ENCODE data around the gene GABRG3. TPM values are rescaled to one million over a fixed set of nuclear protein-coding genes. Genes with fewer than 3 reads are reported as not detected.
"Not testable (repeated sequence)": the region's sequence is repeated elsewhere in the genome, so short reads cannot be mapped to it uniquely, and the experiment has no call there.

Gene GABRG3
- total and polyA plus RNA-seq, 3 experiments from 2014 or later: not detected

- no peaks in the 10 kb centered on the region for H3K4me1 ChIP-seq (ENCODE audit: insufficient read depth, low read length)
- H3K4me3 Mint-ChIP-seq: no peak overlapping the region
- no peak for DNase-seq
Measured at GRCh38 chr15:27365456-27365855, 394.5 kb downstream of the GABRG3 start.

DNA sequence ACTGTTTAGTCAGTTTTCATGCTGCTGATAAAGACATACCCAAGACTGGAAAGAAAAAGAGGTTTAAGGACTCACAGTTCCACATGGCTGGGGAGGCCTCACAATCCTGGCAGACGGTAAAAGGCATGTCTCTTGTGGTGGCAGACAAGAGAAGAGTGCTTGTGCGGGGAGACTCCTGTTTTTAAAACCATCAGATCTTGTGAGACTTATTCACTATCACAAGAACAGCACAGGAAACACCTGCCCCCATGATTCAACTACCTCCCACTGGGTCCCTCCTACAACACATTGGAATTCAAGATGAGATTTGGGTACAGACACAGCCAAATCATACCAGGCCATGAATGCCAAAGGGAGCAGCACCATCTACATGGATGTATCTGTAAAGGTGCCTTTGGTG, 406.4 kb downstream of the GABRG3 start:
- H3K4me1 Mint-ChIP-seq; H3K36me3 ChIP-seq (ENCODE audit: insufficient read depth, low read length); H3K9me3 ChIP-seq (ENCODE audit: low read length); CTCF ChIA-PET; H3K27me3 Mint-ChIP-seq; H3K4me3 ChIP-seq (ENCODE audit: low read length); H3K27ac Mint-ChIP-seq; DNase-seq; H3K36me3 Mint-ChIP-seq; POLR2A ChIA-PET; H3K27me3 ChIP-seq (ENCODE audit: insufficient read depth, low read length, poor library complexity, severe bottlenecking); H3K4me3 Mint-ChIP-seq; H3K4me1 ChIP-seq (ENCODE audit: insufficient read depth, low read length); H3K27ac ChIP-seq (ENCODE audit: low read depth, low read length): not testable (repeated sequence)
- H3K9me3 Mint-ChIP-seq: peaks cover 3 to 28% (median 11%) of the 10 kb centered on the region in 5 donors

More at GRCh38 chr15:27365456-27365855, 394.5 kb downstream of the GABRG3 start:
- H3K4me1 Mint-ChIP-seq: no peaks in the 10 kb centered on the region
- H3K36me3 Mint-ChIP-seq: no peaks in the 10 kb centered on the region
- H3K27me3 Mint-ChIP-seq: no peaks in the 10 kb centered on the region
- peaks cover 4 to 24% (median 9%) of the 10 kb centered on the region in 5 donors for H3K9me3 Mint-ChIP-seq
- no peaks in the 10 kb centered on the region for H3K9me3 ChIP-seq (ENCODE audit: low read length)
- H3K27me3 ChIP-seq (ENCODE audit: insufficient read depth, low read length, poor library complexity, severe bottlenecking): no peaks in the 10 kb centered on the region
- CTCF ChIA-PET: no interaction called here
- H3K27ac Mint-ChIP-seq: no peak overlapping the region
- no peak overlapping the region for H3K27ac ChIP-seq (ENCODE audit: low read depth, low read length)
- no peaks in the 10 kb centered on the region for H3K36me3 ChIP-seq (ENCODE audit: insufficient read depth, low read length)
- no peak overlapping the region for H3K4me3 ChIP-seq (ENCODE audit: low read length)
- POLR2A ChIA-PET: no interaction called here

DNA sequence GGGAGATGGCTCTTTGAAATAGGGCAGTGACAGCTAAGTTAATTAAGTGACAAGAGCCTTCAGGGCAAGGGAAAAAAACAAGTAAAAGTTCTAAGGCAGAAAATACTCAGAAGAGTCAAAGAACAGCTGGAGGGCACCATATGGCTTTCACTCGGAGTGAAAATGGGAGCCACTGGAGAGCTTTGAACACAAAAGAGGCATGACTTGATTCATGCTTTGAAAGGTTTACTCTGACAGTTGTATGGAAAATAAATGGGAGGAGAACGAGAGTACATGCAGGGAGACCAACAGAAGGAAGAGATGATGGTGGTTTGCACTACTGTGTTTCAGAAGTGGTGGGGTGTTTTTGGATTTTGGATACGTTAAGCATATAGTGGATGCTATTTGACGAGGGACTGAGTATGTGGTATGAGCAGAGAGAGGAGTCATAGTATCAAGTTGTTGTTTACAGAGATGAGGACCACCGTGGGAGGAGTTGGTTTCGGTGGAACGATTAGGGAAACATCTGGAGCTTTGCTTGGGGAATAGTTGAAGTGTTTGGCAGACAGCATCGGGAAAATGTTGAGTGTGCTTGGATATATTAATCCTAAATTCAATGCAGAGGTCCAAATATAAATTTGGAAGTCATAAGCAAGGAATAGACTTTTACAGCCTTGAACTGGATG, 411.5 kb downstream of the GABRG3 start:
- H3K27ac ChIP-seq (ENCODE audit: low read depth, low read length): no peak overlapping the region
- CTCF ChIA-PET: no interaction called here
- Mint-ChIP-seq H3K9me3 (peaks cover 7 to 37% (median 11%) of the 10 kb centered on the region in 5 donors), H3K4me1 (no peaks in the 10 kb centered on the region), H3K36me3 (no peaks in the 10 kb centered on the region), H3K27ac (no peak overlapping the region), H3K4me3 (no peak overlapping the region), H3K27me3 (no peaks in the 10 kb centered on the region)
- POLR2A ChIA-PET: no interaction called here
- no peaks in the 10 kb centered on the region for H3K27me3 ChIP-seq (ENCODE audit: insufficient read depth, low read length, poor library complexity, severe bottlenecking)
- no peak for DNase-seq
- no peaks in the 10 kb centered on the region for H3K9me3 ChIP-seq (ENCODE audit: low read length)
- H3K4me1 ChIP-seq (ENCODE audit: insufficient read depth, low read length): no peaks in the 10 kb centered on the region
- no peaks in the 10 kb centered on the region for H3K36me3 ChIP-seq (ENCODE audit: insufficient read depth, low read length)
- no peak overlapping the region for H3K4me3 ChIP-seq (ENCODE audit: low read length)

DNA sequence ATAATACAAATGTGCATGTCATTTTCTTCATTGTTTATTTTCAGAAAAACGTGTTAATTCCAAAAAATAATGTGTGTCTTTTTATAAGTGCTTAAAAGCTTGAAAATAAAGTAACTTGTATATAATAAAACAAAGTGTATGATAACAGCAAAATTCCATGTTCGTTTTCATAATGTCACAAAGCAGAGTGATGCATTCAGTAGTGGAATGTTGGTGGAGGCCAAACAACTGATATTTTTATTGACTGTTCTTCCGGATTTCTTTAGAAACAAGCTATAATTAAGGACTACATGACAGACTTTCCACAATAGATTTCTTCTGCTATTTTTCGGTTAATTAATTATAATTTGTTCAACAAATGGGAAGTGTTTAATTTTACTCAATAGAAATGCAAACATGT, 412.7 kb downstream of the GABRG3 start:
- Mint-ChIP-seq H3K4me3 (no peak overlapping the region), H3K36me3 (no peaks in the 10 kb centered on the region), H3K27ac (no peak overlapping the region), H3K9me3 (peaks cover 9 to 37% (median 11%) of the 10 kb centered on the region in 5 donors), H3K27me3 (no peaks in the 10 kb centered on the region), H3K4me1 (no peaks in the 10 kb centered on the region)
- Histone ChIP-seq H3K27ac (ENCODE audit: low read depth, low read length) (no peak overlapping the region), H3K4me3 (ENCODE audit: low read length) (no peak overlapping the region), H3K36me3 (ENCODE audit: insufficient read depth, low read length) (no peaks in the 10 kb centered on the region), H3K9me3 (ENCODE audit: low read length) (no peaks in the 10 kb centered on the region), H3K27me3 (ENCODE audit: insufficient read depth, low read length, poor library complexity, severe bottlenecking) (no peaks in the 10 kb centered on the region), H3K4me1 (ENCODE audit: insufficient read depth, low read length) (no peaks in the 10 kb centered on the region)
- ChIA-PET POLR2A (no interaction called here), CTCF (no interaction called here)
- no peak for DNase-seq

GRCh38 chr15:27392163-27392562, 421.2 kb downstream of the GABRG3 start:
- no peaks in the 10 kb centered on the region for H3K27me3 ChIP-seq (ENCODE audit: insufficient read depth, low read length, poor library complexity, severe bottlenecking)
- no peak overlapping the region for H3K4me3 Mint-ChIP-seq
- no peak overlapping the region for H3K27ac Mint-ChIP-seq
- H3K27me3 Mint-ChIP-seq: no peaks in the 10 kb centered on the region
- DNase-seq: no peak
- H3K4me1 Mint-ChIP-seq: no peaks in the 10 kb centered on the region
- H3K4me3 ChIP-seq (ENCODE audit: low read length): no peak overlapping the region
- no peaks in the 10 kb centered on the region for H3K36me3 ChIP-seq (ENCODE audit: insufficient read depth, low read length)
- H3K9me3 ChIP-seq (ENCODE audit: low read length): no peaks in the 10 kb centered on the region
- no peak overlapping the region for H3K27ac ChIP-seq (ENCODE audit: low read depth, low read length)
- ChIA-PET POLR2A (no interaction called here), CTCF (no interaction called here)
- H3K4me1 ChIP-seq (ENCODE audit: insufficient read depth, low read length): no peaks in the 10 kb centered on the region
- H3K36me3 Mint-ChIP-seq: no peaks in the 10 kb centered on the region
- H3K9me3 Mint-ChIP-seq: peaks cover under 1 to 14% (median 7%) of the 10 kb centered on the region in 5 donors

- Histone ChIP-seq H3K4me3 (ENCODE audit: low read length) (no peak overlapping the region), H3K4me1 (ENCODE audit: insufficient read depth, low read length) (no peaks in the 10 kb centered on the region), H3K36me3 (ENCODE audit: insufficient read depth, low read length) (no peaks in the 10 kb centered on the region), H3K27ac (ENCODE audit: low read depth, low read length) (no peak overlapping the region), H3K27me3 (ENCODE audit: insufficient read depth, low read length, poor library complexity, severe bottlenecking) (no peaks in the 10 kb centered on the region), H3K9me3 (ENCODE audit: low read length) (no peaks in the 10 kb centered on the region)
- no peak overlapping the region for H3K27ac Mint-ChIP-seq
- H3K9me3 Mint-ChIP-seq: peaks cover 0 to 25% (median 13%) of the 10 kb centered on the region in 5 donors
- no peak for DNase-seq
- no peaks in the 10 kb centered on the region for H3K4me1 Mint-ChIP-seq
- H3K4me3 Mint-ChIP-seq: no peak overlapping the region
- CTCF ChIA-PET: no interaction called here
- no peaks in the 10 kb centered on the region for H3K36me3 Mint-ChIP-seq
- POLR2A ChIA-PET: no interaction called here
- H3K27me3 Mint-ChIP-seq: no peaks in the 10 kb centered on the region
Measured at GRCh38 chr15:27396521-27396920, 425.5 kb downstream of the GABRG3 start.

GRCh38 chr15:27396996-27397395, 426.0 kb downstream of the GABRG3 start:
- H3K27me3 ChIP-seq (ENCODE audit: insufficient read depth, low read length, poor library complexity, severe bottlenecking): no peaks in the 10 kb centered on the region
- H3K9me3 ChIP-seq (ENCODE audit: low read length): no peaks in the 10 kb centered on the region
- no peaks in the 10 kb centered on the region for H3K4me1 ChIP-seq (ENCODE audit: insufficient read depth, low read length)
- ChIA-PET POLR2A (no interaction called here), CTCF (no interaction called here)
- H3K4me1 Mint-ChIP-seq: no peaks in the 10 kb centered on the region
- no peak for DNase-seq
- H3K27ac ChIP-seq (ENCODE audit: low read depth, low read length): no peak overlapping the region
- H3K36me3 Mint-ChIP-seq: no peaks in the 10 kb centered on the region
- no peak overlapping the region for H3K4me3 ChIP-seq (ENCODE audit: low read length)
- H3K4me3 Mint-ChIP-seq: no peak overlapping the region
- H3K27ac Mint-ChIP-seq: no peak overlapping the region
- no peaks in the 10 kb centered on the region for H3K27me3 Mint-ChIP-seq
- no peaks in the 10 kb centered on the region for H3K36me3 ChIP-seq (ENCODE audit: insufficient read depth, low read length)
- H3K9me3 Mint-ChIP-seq: peaks cover 0 to 24% (median 13%) of the 10 kb centered on the region in 5 donors

DNA sequence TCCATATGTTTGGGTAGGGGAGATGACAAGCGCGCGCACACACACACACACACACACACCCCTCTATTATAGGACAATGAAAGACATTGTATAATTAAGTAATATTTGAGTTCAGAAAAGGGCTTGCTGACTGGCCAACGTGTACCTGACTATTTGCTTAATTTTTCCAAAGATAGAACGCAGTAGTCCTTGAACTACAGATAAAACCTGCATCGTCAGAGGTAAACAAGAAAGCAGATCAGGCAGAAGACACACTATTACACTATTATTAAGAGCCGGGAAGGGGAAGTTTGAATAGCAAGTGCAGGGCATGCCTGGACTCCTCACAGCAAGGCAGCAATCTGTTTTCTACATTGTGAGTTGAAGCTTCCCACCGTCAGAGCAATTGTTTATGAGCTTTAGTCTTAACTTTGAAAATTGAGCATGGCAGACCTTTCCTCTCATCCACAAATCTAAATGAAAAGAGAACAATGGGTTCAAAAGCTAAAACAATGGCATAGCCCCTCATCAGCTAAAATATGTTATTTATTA, 427.7 kb downstream of the GABRG3 start:
- Histone ChIP-seq H3K27ac (ENCODE audit: low read depth, low read length) (no peak overlapping the region), H3K36me3 (ENCODE audit: insufficient read depth, low read length) (no peaks in the 10 kb centered on the region), H3K4me1 (ENCODE audit: insufficient read depth, low read length) (no peaks in the 10 kb centered on the region), H3K27me3 (ENCODE audit: insufficient read depth, low read length, poor library complexity, severe bottlenecking) (no peaks in the 10 kb centered on the region), H3K4me3 (ENCODE audit: low read length) (no peak overlapping the region), H3K9me3 (ENCODE audit: low read length) (no peaks in the 10 kb centered on the region)
- no peak for DNase-seq
- no peaks in the 10 kb centered on the region for H3K4me1 Mint-ChIP-seq
- H3K27me3 Mint-ChIP-seq: no peaks in the 10 kb centered on the region
- H3K27ac Mint-ChIP-seq: no peak overlapping the region
- POLR2A ChIA-PET: no interaction called here
- CTCF ChIA-PET: no interaction called here
- peaks cover 0 to 26% (median 13%) of the 10 kb centered on the region in 5 donors for H3K9me3 Mint-ChIP-seq
- H3K36me3 Mint-ChIP-seq: no peaks in the 10 kb centered on the region
- no peak overlapping the region for H3K4me3 Mint-ChIP-seq

Data from CD8-positive, alpha-beta memory T cell (primary cell).